ENCODE data around the gene IMPDH1. TPM values are rescaled to one million over a fixed set of nuclear protein-coding genes. Genes with fewer than 3 reads are reported as not detected.

The IMPDH1 gene
- total and polyA plus RNA-seq, 7 donors: 16.6 to 39.7 (median 26.0) TPM

DNA sequence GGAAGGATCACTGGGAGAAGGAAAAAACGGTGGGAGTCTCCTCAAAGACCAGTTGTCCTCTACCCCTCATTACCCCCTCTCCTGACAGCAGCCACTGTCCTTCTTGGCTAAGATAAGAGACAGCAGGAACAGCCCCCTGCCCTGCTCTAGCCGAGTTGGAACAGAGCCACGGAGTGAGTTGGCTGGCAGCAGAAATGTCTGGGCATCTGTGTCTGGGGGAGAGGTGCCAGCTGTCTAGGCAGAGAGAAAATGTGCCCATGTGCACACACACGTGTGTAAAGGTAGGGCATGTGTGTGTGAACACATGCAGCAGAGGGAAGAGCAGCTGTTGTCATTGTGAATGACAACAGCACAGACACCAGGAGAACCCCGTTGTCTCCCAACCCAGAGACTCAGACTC lies 36.5 kb upstream of the IMPDH1 start:
- Histone ChIP-seq H3K27ac (no peak overlapping the region), H3K9me3 (no peaks in the 10 kb centered on the region), H3K4me1 (no peaks in the 10 kb centered on the region), H3K27me3 (no peaks in the 10 kb centered on the region), H3K4me3 (no peak overlapping the region), H3K36me3 (no peaks in the 10 kb centered on the region)
- intact Hi-C loops (cut with DNase I): no loop called here
- no peak for TF ChIP-seq POLR2AphosphoS5 (IDR thresholded peaks at IDR 0.05)
- TF ChIP-seq, protein P1, sequence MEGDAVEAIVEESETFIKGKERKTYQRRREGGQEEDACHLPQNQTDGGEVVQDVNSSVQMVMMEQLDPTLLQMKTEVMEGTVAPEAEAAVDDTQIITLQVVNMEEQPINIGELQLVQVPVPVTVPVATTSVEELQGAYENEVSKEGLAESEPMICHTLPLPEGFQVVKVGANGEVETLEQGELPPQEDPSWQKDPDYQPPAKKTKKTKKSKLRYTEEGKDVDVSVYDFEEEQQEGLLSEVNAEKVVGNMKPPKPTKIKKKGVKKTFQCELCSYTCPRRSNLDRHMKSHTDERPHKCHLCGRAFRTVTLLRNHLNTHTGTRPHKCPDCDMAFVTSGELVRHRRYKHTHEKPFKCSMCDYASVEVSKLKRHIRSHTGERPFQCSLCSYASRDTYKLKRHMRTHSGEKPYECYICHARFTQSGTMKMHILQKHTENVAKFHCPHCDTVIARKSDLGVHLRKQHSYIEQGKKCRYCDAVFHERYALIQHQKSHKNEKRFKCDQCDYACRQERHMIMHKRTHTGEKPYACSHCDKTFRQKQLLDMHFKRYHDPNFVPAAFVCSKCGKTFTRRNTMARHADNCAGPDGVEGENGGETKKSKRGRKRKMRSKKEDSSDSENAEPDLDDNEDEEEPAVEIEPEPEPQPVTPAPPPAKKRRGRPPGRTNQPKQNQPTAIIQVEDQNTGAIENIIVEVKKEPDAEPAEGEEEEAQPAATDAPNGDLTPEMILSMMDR (IDR thresholded peaks at IDR 0.05): no peak
- no peak for TF ChIP-seq POLR2A (IDR thresholded peaks at IDR 0.05)
- no peak for TF ChIP-seq EP300 (IDR thresholded peaks at IDR 0.05)
- 81% methylated on average over 5 of the region's 5 CpGs for WGBS, 2 donors
- DNase-seq: no peak

DNA sequence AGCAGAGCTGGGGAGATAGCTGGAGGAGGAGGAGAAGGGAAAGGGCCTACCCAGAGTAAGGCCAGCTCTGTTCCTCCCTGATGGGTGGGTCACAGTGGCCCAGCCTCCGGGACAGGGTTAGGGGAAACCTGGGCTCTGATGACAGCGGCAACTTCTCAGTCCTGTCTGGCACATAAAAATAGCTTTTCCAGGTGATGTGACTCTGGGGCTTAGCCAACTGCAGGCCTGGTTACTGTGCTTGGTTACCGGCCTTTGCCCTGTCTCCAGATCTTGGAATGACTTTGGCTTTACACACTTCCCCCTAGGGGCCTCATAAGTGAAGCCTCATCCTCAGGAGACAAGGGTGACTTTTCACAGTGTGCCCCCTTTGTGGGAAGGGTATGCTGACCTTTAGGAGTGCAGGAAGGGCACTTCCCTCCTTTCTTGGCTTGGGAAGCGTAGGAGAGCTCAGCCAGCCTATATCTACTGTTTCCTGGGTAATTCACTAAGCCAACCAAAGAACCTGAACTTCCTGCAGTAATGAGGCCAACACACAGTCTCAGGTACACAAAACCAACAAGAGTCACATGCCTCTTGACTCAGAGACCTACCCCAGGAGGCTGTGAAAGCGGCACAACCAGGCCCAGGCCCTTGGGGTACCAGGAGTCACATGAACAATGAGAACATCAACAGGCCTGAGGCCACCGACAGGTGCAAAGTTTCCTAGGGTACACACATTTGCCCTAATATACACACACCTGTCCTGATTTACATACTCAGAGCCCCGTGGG lies 34.2 kb upstream of the IMPDH1 start:
- DNase-seq: no peak
- Histone ChIP-seq H3K27ac (no peak overlapping the region), H3K9me3 (no peaks in the 10 kb centered on the region), H3K36me3 (no peaks in the 10 kb centered on the region), H3K4me1 (no peaks in the 10 kb centered on the region), H3K4me3 (no peak overlapping the region), H3K27me3 (no peaks in the 10 kb centered on the region)
- TF ChIP-seq POLR2A (IDR thresholded peaks at IDR 0.05): no peak
- no peak for TF ChIP-seq EP300 (IDR thresholded peaks at IDR 0.05)
- TF ChIP-seq POLR2AphosphoS5 (IDR thresholded peaks at IDR 0.05): no peak
- TF ChIP-seq, protein P1 (IDR thresholded peaks at IDR 0.05): no peak
- intact Hi-C loops (cut with DNase I): no loop called here
- WGBS, 2 donors: 17 to 62% methylated on average over 7 of the region's 7 CpGs

DNA sequence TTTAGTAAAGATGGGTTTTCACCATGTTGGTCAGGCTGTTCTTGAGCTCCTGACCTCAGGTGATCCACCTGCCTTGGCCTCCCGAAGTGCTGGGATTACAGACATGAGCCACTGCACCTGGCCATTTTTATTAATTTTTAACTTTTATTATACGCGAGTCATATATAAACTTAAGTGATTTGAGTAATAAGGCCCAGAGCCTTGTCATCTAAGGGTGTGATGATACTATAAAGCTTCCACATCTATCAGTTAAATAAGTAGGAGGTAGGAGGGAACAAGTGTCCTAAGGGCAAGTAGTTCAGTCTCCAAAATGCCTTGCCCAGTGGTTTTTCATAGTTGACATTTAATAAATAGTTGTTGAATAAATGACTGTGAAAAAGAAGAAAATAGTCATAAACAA lies 32.6 kb upstream of the IMPDH1 start:
- WGBS, 2 donors: 19 to 72% methylated on average over 3 of the region's 3 CpGs
- no peak for DNase-seq
- Histone ChIP-seq H3K4me3 (no peak overlapping the region), H3K27me3 (no peaks in the 10 kb centered on the region), H3K27ac (no peak overlapping the region), H3K9me3 (no peaks in the 10 kb centered on the region), H3K36me3 (no peaks in the 10 kb centered on the region), H3K4me1 (no peaks in the 10 kb centered on the region)
- TF ChIP-seq POLR2AphosphoS5 (IDR thresholded peaks at IDR 0.05): no peak
- no peak for TF ChIP-seq EP300 (IDR thresholded peaks at IDR 0.05)
- TF ChIP-seq, protein P1 (IDR thresholded peaks at IDR 0.05): no peak
- no peak for TF ChIP-seq POLR2A (IDR thresholded peaks at IDR 0.05)
- intact Hi-C loops (cut with DNase I): no loop called here

DNA sequence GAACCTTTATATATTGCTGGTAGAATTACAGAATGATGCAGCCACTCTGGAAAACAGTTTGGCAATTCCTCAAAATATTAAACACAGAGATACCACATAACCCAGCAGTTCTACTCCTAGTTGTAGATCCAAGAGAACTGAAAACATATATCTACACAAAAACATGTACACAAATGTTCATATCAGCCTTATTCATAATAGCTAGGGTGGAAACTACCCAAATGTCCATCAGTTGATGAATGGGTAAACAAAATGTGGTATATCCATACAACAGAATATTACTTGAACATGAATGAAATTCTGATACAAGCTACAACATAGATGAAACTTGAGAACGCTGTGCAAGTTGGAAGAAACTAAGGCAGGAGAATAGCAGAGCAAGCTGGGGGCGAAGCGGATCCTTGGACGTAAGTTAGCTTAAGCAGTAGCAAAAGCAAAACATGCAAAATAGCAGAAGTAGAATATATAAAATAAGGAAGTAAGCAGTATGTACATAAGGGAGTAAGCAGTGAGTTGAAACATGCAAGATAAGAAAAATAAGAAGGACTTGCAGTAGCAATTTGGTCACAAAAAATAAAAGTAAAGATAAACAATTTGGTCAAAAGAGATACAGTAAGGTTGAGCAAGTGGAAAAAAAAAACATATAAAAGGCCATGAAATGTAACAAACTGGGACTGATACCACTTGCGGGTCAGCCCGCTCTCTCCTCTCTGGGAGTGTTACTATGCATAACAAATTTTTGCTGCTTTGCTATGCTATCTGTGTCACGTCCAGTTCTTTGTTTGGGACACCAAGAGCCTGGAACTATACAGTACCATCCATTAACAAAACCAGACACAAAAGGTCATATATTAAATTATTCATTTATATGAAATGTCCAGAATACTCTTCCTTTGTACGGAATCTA lies 27.9 kb upstream of the IMPDH1 start:
- no peak for DNase-seq
- intact Hi-C loops (cut with DNase I): no loop called here
- Histone ChIP-seq H3K36me3 (no peaks in the 10 kb centered on the region), H3K4me3 (no peak overlapping the region), H3K27ac (no peak overlapping the region), H3K27me3 (no peaks in the 10 kb centered on the region), H3K9me3 (no peaks in the 10 kb centered on the region), H3K4me1 (no peaks in the 10 kb centered on the region)
- 65 to 88% methylated on average over 8 of the region's 8 CpGs for WGBS, 2 donors
- TF ChIP-seq, protein P1 (IDR thresholded peaks at IDR 0.05): no peak
- TF ChIP-seq EP300 (IDR thresholded peaks at IDR 0.05) (no peak), POLR2AphosphoS5 (IDR thresholded peaks at IDR 0.05) (no peak), POLR2A (IDR thresholded peaks at IDR 0.05) (no peak)

All from sigmoid colon (tissue), 7 donors.